Transverse colon (tissue), 4 donors: ENCODE data around the gene SHC4.

Source experiments
- CTCF ChIP-seq, 5 experiments: fragments of 200-600 bp in 3 of 5; fragments of 450-650 bp in 2 of 5; sonication (generic) in 3 of 5; IDR thresholded peaks; 1 replicate in 2 of 5; 2 replicates in 3 of 5; pipeline ENCODE4 v1.5.1; 2016 to 2017; ENCODE audit warnings: antibody characterized with exemption in 5 of 5, inconsistent platforms in 3 of 5, mild to moderate bottlenecking in 2 of 5, moderate library complexity in 1 of 5
- EP300 ChIP-seq: sonication (generic); formaldehyde crosslinking; IDR thresholded peaks from one replicate; pipeline ENCODE4 v1.6.1; 2017; ENCODE audit warnings: antibody characterized with exemption, low read depth
- POLR2A ChIP-seq: fragments of 450-650 bp; IDR thresholded peaks from one replicate; pipeline ENCODE4 v1.6.1; 2016; ENCODE audit warnings: antibody characterized with exemption, mild to moderate bottlenecking, moderate library complexity
- POLR2AphosphoS5 ChIP-seq, 3 donors: sonication (generic); formaldehyde crosslinking; IDR thresholded peaks; one replicate each; pipeline ENCODE4 v1.6.1; 2016; ENCODE audit warnings: antibody characterized with exemption in 3 of 3

DNA sequence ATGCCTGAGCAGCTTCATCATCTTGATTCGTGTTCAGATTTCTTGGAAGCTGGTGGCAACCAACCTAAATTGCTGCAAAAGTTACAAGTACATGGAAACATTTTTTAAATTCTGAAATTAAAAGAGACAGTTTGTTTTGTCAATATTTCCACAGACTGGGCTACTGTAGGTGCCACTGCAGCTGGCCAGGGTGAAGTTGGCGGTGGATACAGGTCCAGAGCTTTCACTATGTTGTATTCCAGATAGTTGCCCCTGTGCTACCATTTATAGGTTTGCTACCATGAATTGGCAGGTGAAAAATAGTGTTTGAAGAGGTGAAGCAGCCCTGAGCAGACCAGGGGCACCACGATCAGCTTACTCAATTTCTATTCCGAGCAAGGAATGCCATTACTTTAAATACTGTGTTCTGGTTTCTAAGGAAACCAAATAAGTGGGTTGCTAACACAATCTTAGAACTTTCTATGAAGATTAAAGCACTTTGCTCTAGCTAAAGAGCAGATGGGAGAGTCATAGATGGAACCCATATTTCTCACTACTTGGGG lies 21.2 kb upstream of the SHC4 start:
- TF ChIP-seq POLR2A (no peak), CTCF (IDR thresholded peaks at IDR 0.05) (no peak), POLR2AphosphoS5 (IDR thresholded peaks at IDR 0.05) (peak in 1 of 3 donors; percentile 2), EP300 (no peak)
